NCI-H187 treated with DMSO at 0.1 percent for 48 hours (cell line): ENCODE measurements around the gene CPNE9.
"Not testable (repeated sequence)": the region's sequence is repeated elsewhere in the genome, so short reads cannot be mapped to it uniquely, and the experiment has no call there.

Experiments used
- DNase-seq: peaks from one replicate; lab custom pipeline; 2025; lab: John Stamatoyannopoulos, UW

CPNE9 gene

GRCh38 chr3:9748031-9748430, 44.4 kb downstream of the CPNE9 start:
- no peak for DNase-seq

GRCh38 chr3:9749296-9749644, 45.6 kb downstream of the CPNE9 start:
- DNase-seq = no peak

- DNase-seq = peak; percentile 70
These were observed 46.3 kb downstream of the CPNE9 start, which contains the start of gene OGG1 for GRCh38 chr3:9749645-9750555. OGG1 (plus strand) TSS chr3:9749952; CDS start chr3:9750287, 335 bp downstream.

GRCh38 chr3:9750556-9751411, 47.2 kb downstream of the CPNE9 start:
- no peak for DNase-seq

GRCh38 chr3:9754678-9755077, 51.0 kb downstream of the CPNE9 start:
- DNase-seq = no peak

- no peak for DNase-seq
These were observed 53.8 kb downstream of the CPNE9 start for GRCh38 chr3:9757427-9757826.

GRCh38 chr3:9760779-9761505, 57.3 kb downstream of the CPNE9 start:
- DNase-seq = no peak

- DNase-seq = no peak
These were observed 58.3 kb downstream of the CPNE9 start for GRCh38 chr3:9761919-9762318.

GRCh38 chr3:9762871-9763270, 59.2 kb downstream of the CPNE9 start:
- DNase-seq = no peak

- no peak for DNase-seq
These were observed 62.2 kb downstream of the CPNE9 start for GRCh38 chr3:9765865-9766264.

- DNase-seq = no peak
These were observed 63.8 kb downstream of the CPNE9 start for GRCh38 chr3:9767418-9767817.

- DNase-seq = no peak
These were observed 64.6 kb downstream of the CPNE9 start for GRCh38 chr3:9768141-9768775.

GRCh38 chr3:9769012-9769411, 65.4 kb downstream of the CPNE9 start:
- DNase-seq = no peak

- no peak for DNase-seq
These were observed 66.0 kb downstream of the CPNE9 start, which contains the start of gene CAMK1 for GRCh38 chr3:9769426-9770275. CAMK1 (minus strand) TSS chr3:9769947; CDS start chr3:9767749, 2,198 bp downstream.

GRCh38 chr3:9770276-9770812, 66.7 kb downstream of the CPNE9 start:
- no peak for DNase-seq

- not testable (repeated sequence) for DNase-seq
These were observed 67.4 kb downstream of the CPNE9 start for GRCh38 chr3:9771007-9771406.

- DNase-seq = no peak
These were observed 73.5 kb downstream of the CPNE9 start for GRCh38 chr3:9776896-9777693.

- no peak for DNase-seq
These were observed 74.0 kb downstream of the CPNE9 start for GRCh38 chr3:9777694-9778021.
